ENCODE measurements around the gene SMCR8. TPM values are rescaled to one million over a fixed set of nuclear protein-coding genes. Genes with fewer than 3 reads are reported as not detected.
"Not testable (repeated sequence)": the region's sequence is repeated elsewhere in the genome, so short reads cannot be mapped to it uniquely, and the experiment has no call there.

SMCR8 gene
- total RNA-seq, 3 donors from 2014 or later = 20.1 to 24.1 (median 21.9) TPM

GRCh38 chr17:18363101-18364049 is 48.3 kb downstream of the SMCR8 start, which contains the start of gene SHMT1:
SHMT1 (minus strand) TSS chr17:18363550; CDS start chr17:18355981, 7,569 bp downstream.
- ATAC-seq (peak; percentile 100), DNase-seq (peak; percentile 95 to 97 (median 96))
- intact Hi-C loops (cut with DNase I, micrococcal nuclease) = no loop called here
- no peak for TF ChIP-seq CTCF (IDR thresholded peaks at IDR 0.05)
- Histone ChIP-seq H3K36me3 (ENCODE audit: low read depth) (no peaks in the 10 kb centered on the region), H3K4me3 (peak within 1 kb of the TSS; percentile 54), H3K9me3 (no peaks in the 10 kb centered on the region), H3K4me1 (ENCODE audit: low read depth) (peaks cover 7% of the 10 kb centered on the region)

- TF ChIP-seq CTCF (IDR thresholded peaks at IDR 0.05) = no peak
- Histone ChIP-seq H3K4me3 (no peak overlapping the region), H3K4me1 (ENCODE audit: low read depth) (peaks cover 7% of the 10 kb centered on the region), H3K9me3 (no peaks in the 10 kb centered on the region), H3K36me3 (ENCODE audit: low read depth) (no peaks in the 10 kb centered on the region)
- intact Hi-C loops (cut with DNase I, micrococcal nuclease) = no loop called here
- no peak for ATAC-seq
- DNase-seq = no peak
Observed at GRCh38 chr17:18364166-18364565, 49.1 kb downstream of the SMCR8 start.

- no peak for TF ChIP-seq CTCF (IDR thresholded peaks at IDR 0.05)
- Histone ChIP-seq H3K4me1 (ENCODE audit: low read depth) (no peaks in the 10 kb centered on the region), H3K9me3 (no peaks in the 10 kb centered on the region), H3K36me3 (ENCODE audit: low read depth) (no peaks in the 10 kb centered on the region), H3K4me3 (no peak overlapping the region)
- no peak for ATAC-seq
- DNase-seq = no peak
- intact Hi-C loops (cut with DNase I, micrococcal nuclease) = no loop called here
Observed at GRCh38 chr17:18368946-18369345, 53.9 kb downstream of the SMCR8 start.

- no peak for ATAC-seq
- intact Hi-C loops (cut with DNase I, micrococcal nuclease) = no loop called here
Observed at GRCh38 chr17:18370761-18371160, 55.7 kb downstream of the SMCR8 start.

GRCh38 chr17:18371455-18371854 is 56.4 kb downstream of the SMCR8 start:
- H3K4me1 ChIP-seq (ENCODE audit: low read depth) = no peaks in the 10 kb centered on the region
- no peak for TF ChIP-seq CTCF (IDR thresholded peaks at IDR 0.05)
- ATAC-seq = no peak

More at GRCh38 chr17:18370761-18371160, 55.7 kb downstream of the SMCR8 start:
- H3K36me3 ChIP-seq (ENCODE audit: low read depth) = no peaks in the 10 kb centered on the region
- H3K9me3 ChIP-seq = no peaks in the 10 kb centered on the region
- no peak for TF ChIP-seq CTCF (IDR thresholded peaks at IDR 0.05)
- H3K4me3 ChIP-seq = no peak overlapping the region
- no peaks in the 10 kb centered on the region for H3K4me1 ChIP-seq (ENCODE audit: low read depth)
- no peak for DNase-seq

GRCh38 chr17:18373181-18373580 is 58.1 kb downstream of the SMCR8 start:
- H3K4me1 ChIP-seq (ENCODE audit: low read depth); H3K4me3 ChIP-seq; ATAC-seq; H3K9me3 ChIP-seq; intact Hi-C loops (cut with DNase I, micrococcal nuclease); H3K36me3 ChIP-seq (ENCODE audit: low read depth); DNase-seq: not testable (repeated sequence)

More at GRCh38 chr17:18371455-18371854, 56.4 kb downstream of the SMCR8 start:
- Histone ChIP-seq H3K9me3 (no peaks in the 10 kb centered on the region), H3K36me3 (ENCODE audit: low read depth) (no peaks in the 10 kb centered on the region), H3K4me3 (no peak overlapping the region)
- DNase-seq = no peak
- intact Hi-C loops (cut with DNase I, micrococcal nuclease) = no loop called here

Measured in mucosa of descending colon (tissue), 3 donors.